SW 1271 (cell line): ENCODE measurements around the gene RUSC1.
A peak's percentile ranks its signal among the peaks of the same experiment; 100 is the strongest.

ENCODE experiments used
- DNase-seq, 2 experiments: peaks; one replicate each; lab custom pipeline; 2025; lab: John Stamatoyannopoulos, UW

RUSC1 gene

DNA sequence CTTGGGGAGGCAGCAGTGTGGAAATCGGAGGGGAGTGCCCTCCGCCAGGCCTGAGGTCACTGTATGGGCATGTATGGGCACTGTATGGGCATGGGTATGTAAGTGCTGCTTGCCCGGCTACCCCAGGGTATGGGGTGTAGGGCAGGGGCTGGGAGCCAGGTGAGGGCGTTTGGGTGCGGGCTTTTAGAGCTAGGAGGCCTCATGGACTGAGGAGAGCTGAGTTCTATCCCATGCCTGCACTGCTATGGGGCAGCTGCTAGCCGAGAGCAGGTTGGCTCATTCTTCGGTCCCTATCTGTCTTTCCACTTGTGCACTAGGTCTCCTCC, 24.8 kb upstream of the RUSC1 start:
- no peak for DNase-seq

DNA sequence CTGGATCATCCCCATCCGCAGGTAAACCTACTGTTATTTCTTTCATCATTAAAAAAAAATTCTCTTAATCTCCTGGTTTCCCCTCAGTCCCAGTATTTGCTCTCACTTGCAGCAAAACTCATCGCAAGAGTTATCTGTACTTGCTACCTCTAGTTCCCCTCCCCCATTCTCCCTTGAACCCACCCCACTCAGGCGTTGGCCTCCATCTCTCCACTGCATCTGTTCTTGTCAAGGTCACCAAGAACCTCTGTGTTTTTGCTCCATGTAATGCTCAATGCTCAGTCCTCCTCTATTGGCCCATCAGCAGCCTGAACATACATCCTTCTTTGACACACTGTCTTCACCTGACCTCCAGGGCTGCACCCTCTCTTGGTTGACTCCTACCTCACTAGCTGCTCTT, 24.0 kb upstream of the RUSC1 start:
- no peak for DNase-seq

DNA sequence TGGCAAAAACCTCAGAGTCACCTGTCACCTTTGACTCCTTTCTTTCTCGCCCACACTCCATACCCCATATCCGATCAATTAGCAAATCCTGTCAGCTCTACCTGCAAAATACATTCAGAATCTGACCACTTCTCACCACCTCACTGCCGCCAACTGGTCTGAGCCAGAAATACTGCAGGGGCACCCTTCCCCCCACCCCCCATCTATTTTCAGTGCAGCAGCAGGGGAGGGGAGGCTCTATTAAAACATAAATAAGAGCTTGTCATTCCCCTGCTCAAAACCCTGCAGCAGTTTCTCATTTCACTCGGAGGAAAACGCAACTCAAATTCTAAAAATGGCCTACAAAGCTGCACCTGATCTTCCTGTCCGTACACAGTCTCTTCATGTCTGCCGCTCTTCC, 23.3 kb upstream of the RUSC1 start:
- DNase-seq = no peak

DNA sequence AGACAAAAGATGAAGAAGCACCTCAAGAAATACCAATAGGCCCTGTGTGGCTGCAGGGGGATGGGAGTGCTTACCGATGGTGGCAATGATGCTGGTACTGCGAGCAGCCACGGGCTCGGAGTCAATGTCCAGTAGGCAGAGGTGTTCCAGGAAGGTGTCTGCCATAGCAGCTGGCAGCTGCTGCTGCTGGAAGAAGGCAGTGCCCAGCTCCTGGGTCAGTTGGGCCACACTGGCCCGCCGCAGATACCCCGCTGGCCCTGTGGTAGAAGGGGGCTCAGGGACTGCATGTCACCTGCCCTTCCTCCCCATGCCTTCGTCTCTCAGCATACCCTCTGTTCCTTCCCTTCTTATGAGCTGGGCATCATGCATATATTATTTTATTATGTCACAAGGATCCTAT, 20.7 kb upstream of the RUSC1 start:
- no peak for DNase-seq

DNA sequence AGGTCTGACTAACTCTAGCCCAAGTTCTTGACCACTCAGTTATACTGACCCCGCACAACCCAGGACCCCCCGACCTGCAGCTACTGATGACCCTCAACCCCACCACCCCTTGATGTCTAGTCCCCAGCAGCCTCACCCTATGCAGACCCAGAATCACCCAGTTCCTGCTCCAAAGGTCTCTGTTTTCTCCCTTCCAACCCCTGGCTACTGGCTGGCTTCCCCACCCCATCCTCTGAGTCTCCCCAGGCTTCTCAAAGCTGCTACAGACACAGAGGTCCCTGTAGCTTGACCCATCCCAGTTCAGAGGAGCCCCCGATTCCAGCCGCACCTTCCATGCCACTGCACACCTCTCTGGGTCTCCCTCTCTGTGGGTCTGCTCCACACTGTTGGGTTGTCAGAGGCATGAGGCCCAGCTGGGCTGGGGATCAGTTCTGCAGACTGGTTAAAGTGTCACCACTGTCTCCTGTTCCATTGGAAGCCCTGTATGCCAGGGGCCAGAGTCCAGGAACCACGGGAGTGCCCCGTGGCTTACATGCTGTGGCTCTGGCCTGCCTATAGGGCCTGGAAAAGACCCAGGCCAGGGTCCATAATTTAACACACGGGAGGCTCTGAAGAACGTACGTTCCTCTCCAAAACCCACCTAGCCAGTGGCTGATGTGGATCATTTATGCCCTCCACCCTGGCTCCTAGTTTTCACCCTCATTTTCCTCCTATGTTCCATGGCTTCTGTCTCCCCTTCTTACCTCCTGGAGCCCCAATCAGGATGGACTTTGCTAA, 20.0 kb upstream of the RUSC1 start:
- no peak for DNase-seq

DNA sequence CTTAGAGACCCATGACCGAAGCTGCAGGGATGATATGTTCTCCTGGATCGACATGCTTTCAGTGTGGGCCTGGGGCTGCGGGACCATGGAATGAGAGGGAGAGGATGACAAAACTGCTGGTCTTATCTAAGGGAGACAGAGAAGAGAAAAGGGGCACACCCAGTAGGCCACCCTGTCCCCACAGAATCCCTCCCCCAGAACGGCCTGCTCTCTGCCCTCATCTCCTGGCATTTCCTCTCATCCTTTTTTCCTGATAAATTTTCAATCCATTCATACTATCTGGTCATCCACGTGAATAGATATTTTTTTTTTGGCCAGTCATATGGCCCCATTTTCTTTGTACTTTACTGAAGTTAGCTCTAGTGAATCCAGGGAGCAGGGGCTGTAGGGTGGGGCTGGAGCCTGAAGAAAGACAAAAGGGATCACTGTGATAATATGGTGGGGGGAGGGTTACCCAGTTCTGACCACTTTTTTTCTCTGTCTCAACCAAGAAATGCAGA, 19.3 kb upstream of the RUSC1 start, which contains the start of gene PKLR:
TSS of gene PKLR (minus strand) at position 97 of the 500 bp plus-strand sequence. CDS start at position 54, 43 bp downstream.
- no peak for DNase-seq

DNA sequence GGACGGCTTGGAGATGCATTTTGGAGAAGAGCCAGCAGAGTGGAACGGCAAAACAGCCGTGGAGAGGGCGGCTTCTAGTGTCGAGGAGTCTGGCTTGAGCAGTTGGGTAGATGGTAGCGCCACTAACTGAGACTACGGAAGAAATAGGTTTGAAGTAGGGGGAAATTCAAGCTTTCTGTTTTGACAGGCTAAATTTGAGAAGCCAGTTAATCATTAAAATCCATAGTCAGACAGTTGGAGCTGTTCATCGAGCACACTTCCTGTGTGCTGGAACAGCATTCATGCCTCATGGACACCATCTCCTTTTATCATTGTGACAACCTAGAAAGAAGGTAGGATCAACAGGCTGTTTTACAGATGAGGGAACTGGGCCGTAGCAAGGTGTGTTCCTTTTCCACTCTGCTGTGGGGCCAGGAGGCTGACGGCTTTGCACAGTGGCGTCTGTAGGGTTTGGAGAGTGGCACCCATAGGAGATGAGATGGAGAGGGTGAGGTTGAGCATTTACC, 16.1 kb upstream of the RUSC1 start:
- no peak for DNase-seq

DNA sequence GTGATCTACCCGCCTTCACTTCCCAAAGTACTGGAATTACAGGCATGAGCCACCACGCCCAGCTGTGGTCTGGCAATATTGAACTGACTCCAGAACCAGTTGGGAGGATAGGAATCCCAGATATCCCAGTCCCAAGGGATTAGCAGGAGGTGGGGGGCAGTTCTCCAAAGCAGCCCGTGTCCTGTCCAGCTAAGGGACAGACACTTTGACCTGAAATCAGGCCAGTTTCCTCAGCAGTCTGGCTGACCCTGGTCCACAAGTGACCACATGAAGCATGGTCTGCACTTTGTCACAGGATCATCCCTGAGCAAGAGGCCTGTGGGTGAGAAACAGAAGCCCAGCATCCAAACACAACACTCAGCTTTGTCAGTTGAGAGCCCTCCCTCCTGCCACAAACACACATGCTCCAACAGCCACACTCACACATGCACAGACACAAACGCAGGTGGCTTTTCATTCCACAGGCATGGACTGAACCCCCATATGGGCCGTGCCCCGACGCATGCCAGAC, 14.8 kb upstream of the RUSC1 start:
- no peak for DNase-seq

DNA sequence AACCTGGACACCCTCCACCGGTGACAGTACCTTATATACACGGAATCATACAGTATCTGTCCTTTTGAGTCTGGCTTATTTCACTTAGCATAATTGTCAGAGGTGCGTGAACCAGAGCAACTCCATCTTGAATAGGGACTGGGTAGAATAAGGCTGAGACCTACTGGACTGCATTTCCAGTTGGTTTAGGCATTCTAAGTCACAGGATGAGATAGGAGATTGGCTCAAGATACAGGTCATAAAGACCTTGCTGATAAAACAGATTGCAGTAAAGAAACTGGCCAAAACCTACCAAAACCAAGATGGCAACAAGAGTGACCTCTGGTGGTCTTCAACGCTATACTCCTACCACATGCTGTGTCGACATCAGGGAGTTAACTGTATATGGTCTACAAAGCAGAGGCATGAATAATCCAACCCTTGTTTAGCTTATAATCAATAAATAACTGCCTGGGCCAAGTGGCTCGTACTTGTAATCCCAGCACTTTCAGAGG, 13.4 kb upstream of the RUSC1 start:
- peak in 1 of 2 experiments; percentile 11 for DNase-seq

DNA sequence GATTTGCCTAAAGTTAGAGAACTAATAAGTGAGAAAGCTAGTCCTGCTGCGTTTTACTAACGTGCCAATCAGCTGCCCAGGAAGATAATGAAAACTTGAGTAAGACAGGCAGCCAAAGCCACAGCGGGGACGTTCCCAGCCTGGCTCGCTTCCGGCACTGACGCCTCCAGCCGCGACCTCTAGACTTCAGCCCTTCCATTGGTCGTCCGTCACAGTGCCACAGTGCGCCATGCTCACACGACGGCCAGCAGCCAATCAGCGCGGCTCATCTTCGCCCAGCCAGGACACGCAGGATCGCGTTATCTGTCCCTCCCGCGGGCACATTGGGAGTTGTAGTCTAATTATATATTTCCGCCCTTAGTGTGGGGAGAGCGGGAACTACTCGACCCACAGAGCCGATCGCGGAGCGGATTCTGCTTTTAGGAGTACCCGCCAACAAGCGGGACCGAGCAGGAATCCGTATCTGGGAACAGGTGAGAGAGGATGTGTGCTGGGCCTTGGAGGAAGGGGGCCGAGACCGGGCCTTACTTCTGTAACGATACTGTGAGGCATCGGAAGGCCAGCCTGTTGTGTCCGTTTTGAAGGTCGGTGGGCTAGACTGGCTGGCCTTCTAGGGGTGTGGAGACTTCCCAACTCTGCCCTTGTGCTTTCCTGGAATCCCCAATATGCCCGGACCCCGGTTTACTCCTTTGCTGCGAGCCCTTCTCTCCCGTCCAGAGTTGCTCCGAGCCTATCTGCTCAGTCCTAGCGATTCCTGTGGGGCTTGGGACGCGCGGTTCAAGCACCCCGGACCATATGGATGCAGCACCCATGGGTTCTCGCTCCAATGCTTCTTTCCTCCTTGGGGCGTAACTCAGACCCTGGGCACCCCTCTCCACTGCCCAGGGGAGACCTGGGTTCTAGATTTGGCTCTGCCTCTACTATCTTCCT, 11.9 kb upstream of the RUSC1 start, which contains the start of gene FDPS:
TSS of gene FDPS (plus strand) at position 374 of the 930 bp plus-strand sequence. CDS start 924 bp downstream, outside the sequence.
- peak; percentile 84 to 93 for DNase-seq

DNA sequence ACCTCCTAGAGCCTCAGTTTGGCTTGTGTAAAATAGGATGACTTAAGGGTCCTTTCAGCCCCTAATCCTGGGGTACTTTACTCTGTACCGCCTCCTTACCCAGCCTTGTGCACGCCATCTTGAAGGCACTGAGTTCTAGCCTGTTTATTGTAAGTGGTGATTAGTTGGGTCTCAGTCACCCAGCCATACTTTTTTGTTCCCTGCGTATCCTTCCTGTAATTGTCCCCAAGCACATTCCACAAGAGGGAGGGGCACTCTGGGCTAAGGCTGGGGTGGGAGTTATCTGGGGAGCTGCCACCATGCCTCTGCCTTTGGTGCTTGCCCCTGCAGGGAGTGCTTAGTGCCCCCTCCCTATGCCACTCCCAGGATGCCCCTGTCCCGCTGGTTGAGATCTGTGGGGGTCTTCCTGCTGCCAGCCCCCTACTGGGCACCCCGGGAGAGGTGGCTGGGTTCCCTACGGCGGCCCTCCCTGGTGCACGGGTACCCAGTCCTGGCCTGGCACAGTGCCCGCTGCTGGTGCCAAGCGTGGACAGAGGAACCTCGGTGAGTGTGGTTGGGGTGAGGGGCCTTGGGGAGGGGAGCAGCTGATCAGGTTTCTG, 11.2 kb upstream of the RUSC1 start:
- DNase-seq = no peak

DNA sequence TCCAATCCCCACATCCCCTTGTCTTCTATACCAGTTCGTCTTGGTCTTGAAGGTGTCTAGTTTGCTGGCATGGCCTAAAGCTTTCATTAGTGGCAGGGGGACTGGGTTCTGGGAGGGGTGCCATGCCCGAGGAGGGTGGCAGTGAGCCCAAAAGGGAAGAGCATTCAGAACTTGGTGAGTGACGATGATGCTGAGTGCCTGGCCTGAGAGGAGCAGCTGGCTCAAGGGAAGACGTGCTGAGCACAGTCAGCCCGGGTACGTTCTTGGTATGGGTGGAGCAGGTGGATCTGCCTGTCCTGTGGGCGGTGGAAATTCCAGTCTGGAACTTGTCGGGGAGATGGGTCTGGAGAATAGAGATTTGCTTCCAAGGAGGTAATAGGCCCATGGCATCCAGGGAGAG, 7.4 kb upstream of the RUSC1 start:
- no peak for DNase-seq

DNA sequence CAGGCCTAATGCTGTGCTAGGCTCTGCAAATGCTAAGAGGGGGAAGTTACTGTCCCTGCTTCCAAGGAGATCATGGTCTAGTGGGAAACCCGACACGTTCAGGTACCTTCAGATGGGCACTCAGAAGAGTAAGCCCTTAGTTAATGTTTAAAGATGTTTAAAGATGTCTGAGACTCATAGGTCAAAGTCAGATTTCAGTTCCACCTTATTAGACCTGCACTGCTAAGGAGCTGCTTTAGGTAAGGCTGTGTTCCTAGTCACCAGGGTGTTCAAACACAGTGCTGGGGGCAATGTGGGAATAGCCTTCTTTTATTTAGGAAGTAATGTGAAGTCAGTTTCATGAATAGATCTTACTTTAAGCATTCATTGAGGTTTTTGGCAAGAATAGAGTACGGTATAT, 3.8 kb upstream of the RUSC1 start:
- no peak for DNase-seq

DNA sequence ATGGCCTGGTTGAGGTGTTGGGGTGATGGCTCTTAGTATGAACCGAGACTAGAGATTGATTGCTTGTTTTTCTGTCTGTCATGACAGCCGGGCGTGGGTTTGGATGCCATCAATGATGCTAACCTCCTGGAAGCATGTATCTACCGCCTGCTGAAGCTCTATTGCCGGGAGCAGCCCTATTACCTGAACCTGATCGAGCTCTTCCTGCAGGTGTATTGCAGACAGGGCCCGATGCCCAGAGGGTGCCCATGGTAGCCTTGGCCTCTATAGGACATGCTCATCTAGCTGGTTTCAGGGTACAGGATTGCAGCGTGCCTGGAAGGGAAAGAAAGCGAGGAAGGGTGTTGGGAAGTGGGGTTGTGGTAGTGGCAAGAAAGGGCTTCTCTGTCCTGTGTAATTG, 2.6 kb upstream of the RUSC1 start:
- no peak for DNase-seq

DNA sequence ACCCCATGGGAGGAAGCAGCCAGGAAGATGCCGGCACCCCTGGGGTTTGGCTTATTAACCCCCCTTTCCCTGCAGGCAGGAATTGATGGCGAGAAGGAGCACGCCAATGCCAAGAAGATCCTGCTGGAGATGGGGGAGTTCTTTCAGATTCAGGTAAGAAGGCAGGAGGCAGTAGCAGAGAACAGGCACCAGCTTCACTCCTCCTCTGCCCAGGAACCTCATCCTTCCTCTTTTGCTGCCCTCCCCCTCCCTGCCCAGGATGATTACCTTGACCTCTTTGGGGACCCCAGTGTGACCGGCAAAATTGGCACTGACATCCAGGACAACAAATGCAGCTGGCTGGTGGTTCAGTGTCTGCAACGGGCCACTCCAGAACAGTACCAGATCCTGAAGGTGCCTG, 1.2 kb upstream of the RUSC1 start:
- DNase-seq = no peak

DNA sequence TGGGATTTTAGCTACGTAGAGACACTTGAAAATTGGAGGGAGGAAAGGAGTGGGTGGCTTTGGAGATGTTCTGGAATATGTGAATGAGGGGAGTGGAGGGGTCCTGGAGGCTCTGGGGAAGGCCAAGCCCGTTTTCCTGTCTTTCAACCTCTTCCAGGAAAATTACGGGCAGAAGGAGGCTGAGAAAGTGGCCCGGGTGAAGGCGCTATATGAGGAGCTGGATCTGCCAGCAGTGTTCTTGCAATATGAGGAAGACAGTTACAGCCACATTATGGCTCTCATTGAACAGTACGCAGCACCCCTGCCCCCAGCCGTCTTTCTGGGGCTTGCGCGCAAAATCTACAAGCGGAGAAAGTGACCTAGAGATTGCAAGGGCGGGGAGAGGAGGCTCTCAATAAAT, 442 bp upstream of the RUSC1 start:
- DNase-seq = no peak

DNA sequence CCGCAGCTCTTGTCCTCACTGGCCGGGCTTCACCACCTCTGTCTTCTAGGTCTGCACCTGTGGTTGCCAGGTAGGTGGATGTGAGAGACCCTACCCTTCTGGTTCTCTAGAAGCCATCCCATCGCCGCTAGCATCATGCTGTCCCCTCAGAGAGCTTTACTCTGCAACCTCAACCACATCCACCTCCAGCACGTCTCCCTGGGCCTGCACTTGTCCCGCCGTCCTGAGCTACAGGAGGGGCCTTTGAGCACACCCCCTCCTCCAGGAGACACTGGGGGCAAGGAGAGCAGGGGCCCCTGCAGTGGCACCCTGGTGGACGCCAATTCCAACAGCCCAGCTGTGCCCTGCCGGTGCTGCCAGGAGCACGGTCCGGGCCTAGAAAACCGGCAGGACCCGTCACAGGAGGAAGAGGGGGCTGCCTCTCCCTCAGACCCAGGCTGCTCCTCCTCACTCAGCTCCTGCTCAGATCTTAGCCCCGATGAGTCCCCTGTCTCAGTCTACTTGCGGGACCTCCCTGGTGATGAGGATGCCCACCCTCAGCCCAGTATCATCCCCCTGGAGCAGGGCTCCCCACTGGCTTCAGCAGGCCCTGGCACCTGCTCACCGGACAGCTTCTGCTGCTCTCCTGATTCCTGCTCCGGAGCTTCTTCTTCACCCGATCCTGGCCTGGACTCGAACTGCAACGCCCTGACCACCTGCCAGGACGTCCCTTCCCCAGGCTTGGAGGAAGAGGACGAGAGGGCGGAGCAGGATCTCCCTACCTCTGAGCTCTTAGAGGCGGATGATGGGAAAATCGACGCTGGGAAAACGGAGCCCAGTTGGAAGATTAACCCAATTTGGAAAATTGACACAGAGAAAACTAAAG, 1.2 kb downstream of the RUSC1 start:
- no peak for DNase-seq

DNA sequence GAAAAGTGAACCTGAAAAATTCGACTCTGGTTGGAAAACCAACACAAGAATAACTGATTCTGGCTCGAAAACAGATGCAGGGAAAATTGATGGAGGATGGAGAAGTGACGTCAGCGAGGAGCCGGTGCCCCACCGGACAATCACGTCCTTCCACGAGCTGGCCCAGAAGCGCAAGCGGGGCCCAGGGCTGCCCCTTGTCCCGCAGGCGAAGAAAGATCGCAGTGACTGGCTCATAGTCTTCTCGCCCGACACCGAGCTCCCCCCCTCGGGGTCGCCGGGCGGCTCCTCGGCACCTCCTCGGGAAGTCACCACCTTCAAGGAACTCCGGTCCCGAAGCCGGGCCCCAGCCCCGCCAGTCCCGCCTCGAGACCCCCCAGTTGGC, 1.9 kb downstream of the RUSC1 start:
- DNase-seq = no peak

DNA sequence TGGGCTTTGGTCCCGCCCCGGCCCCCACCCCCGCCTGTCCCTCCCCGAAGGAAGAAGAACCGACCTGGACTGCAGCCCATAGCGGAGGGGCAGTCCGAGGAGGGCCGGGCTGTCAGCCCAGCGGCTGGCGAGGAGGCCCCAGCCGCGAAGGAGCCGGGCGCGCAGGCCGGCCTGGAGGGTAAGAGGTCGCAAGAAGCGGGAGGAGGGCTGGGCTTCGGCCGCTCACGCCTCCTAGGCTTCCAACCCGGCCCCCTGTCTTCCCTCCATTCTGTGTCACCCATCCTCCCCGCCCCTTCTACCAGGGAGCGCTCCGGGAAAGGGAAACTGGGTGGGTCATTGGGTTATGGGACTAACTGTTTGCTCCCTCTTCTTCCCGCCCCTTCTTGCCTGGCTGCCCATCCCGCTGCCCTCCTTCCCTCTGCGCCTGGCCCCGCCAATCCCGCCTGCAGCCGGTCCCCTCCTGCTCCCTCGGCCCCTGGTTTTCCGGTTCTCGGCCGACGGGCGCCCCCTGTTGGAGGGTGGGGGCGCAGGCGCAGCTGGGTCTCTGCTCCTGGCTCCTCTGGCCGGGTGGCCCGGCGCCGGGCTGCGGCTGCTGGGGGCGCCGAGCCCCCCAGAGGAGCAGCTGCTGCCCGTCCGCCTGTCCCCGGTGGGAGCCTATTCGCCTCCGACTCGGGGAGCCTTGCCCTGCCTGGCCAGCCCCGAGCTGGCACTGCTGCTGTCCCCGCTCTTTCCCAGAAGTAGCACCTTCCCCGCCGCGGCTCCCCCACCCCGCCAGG, 2.4 kb downstream of the RUSC1 start:
- DNase-seq = peak; percentile 73 to 90

DNA sequence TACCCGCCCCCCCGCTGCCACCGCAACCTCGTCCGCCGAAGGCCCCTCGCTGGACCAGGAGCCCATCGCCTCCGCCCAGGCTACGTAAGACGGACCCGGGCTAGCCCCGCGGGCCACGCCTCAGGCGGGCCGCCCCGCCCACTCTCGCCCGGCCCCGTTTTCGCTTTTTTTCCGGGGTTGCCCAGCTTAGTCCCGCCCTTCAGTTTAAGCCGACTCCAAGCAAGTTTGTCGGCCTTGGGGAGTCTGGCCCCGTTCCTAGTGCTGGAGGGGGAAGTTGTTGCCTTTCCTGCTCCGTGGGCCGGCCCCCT, 3.0 kb downstream of the RUSC1 start:
- DNase-seq = peak; percentile 58 to 66
